HCT116 (cell line): ENCODE data around the gene MORN1.

ENCODE experiments used
- JUND ChIP-seq: IDR thresholded peaks from 2 replicates; pipeline ENCODE4 v1.6.1; 2012
- POLR2A ChIP-seq: IDR thresholded peaks from 2 replicates; pipeline ENCODE4 v1.7.0; 2011; ENCODE audit warnings: borderline replicate concordance; ENCODE audit not compliant: insufficient read depth, insufficient read length; ENCODE audit errors: extremely low read depth
- SIN3A ChIP-seq: IDR thresholded peaks from 2 replicates; pipeline ENCODE4 v1.6.1; 2012; ENCODE audit warnings: low read depth
- SP1 ChIP-seq: IDR thresholded peaks from 2 replicates; pipeline ENCODE4 v1.6.1; 2012; ENCODE audit warnings: low read depth
- TF ChIP-seq, protein P1 (sequence below), 3 experiments: fragments of 200-600 bp in 1 of 3; sonication (generic) in 1 of 3; IDR thresholded peaks in 2 of 3; conservative IDR thresholded peaks in 1 of 3; 2 replicates each; pipeline ENCODE4 v1.5.1; 2012 to 2017; ENCODE audit warnings: low read depth in 2 of 3, low read length in 2 of 3, antibody characterized with exemption in 1 of 3, borderline replicate concordance in 1 of 3, control low read depth in 1 of 3, mild to moderate bottlenecking in 1 of 3, mixed read lengths in 1 of 3, mixed run types in 1 of 3, moderate library complexity in 1 of 3; ENCODE audit not compliant: insufficient read depth in 1 of 3

- TF ChIP-seq POLR2A (no peak), SIN3A (no peak), JUND (no peak), SP1 (no peak)
- TF ChIP-seq, protein P1, sequence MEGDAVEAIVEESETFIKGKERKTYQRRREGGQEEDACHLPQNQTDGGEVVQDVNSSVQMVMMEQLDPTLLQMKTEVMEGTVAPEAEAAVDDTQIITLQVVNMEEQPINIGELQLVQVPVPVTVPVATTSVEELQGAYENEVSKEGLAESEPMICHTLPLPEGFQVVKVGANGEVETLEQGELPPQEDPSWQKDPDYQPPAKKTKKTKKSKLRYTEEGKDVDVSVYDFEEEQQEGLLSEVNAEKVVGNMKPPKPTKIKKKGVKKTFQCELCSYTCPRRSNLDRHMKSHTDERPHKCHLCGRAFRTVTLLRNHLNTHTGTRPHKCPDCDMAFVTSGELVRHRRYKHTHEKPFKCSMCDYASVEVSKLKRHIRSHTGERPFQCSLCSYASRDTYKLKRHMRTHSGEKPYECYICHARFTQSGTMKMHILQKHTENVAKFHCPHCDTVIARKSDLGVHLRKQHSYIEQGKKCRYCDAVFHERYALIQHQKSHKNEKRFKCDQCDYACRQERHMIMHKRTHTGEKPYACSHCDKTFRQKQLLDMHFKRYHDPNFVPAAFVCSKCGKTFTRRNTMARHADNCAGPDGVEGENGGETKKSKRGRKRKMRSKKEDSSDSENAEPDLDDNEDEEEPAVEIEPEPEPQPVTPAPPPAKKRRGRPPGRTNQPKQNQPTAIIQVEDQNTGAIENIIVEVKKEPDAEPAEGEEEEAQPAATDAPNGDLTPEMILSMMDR (IDR thresholded peaks at IDR 0.05 in 2 of 3, conservative IDR thresholded peaks at IDR 0.05 in 1 of 3; ENCODE audit: borderline replicate concordance in 1 of 3, insufficient read depth in 1 of 3, low read depth in 2 of 3, low read length in 2 of 3): no peak
These were observed 37.1 kb upstream of the MORN1 start for GRCh38 chr1:2428490-2428889.
